Cardiac septum (tissue), 1 donor: ENCODE measurements around the gene LINC01488. TPM values are rescaled to one million over a fixed set of nuclear protein-coding genes. Genes with fewer than 3 reads are reported as not detected.
A peak's percentile ranks its signal among the peaks of the same experiment; 100 is the strongest.

Source experiments
- DNase-seq: peaks from one replicate; pipeline ENCODE4 v3.0.0-alpha.2; 2020; ENCODE audit warnings: low spot score
- intact Hi-C: fragments of 100-400 bp; cut with DNase I; formaldehyde crosslinking; loops from one replicate; pipeline ENCODE4 v1.14.0; 2022
- total RNA-seq: library from RNA; stranded (reverse); fragmentation: NEBNext Ultra II Directional; extraction: Animal tissue kit (Norgen Biotek cat#: 25700); gene quantifications from one replicate; pipeline ENCODE4 v1.2.1, GENCODE V29; 2021
- donor health status: DM: no; HTN: no; CAD: no.

The LINC01488 gene
- total RNA-seq, 1 donor from 2014 or later = 0.19 TPM

GRCh38 chr11:69473276-69473845 lies 8.1 kb upstream of the LINC01488 start:
- DNase-seq = no peak

GRCh38 chr11:69474736-69475135 lies 6.7 kb upstream of the LINC01488 start:
- intact Hi-C loops = no loop called here
- no peak for DNase-seq

More at GRCh38 chr11:69473276-69473845, 8.1 kb upstream of the LINC01488 start:
- intact Hi-C loops = no loop called here

- no peak for DNase-seq
- intact Hi-C loops = no loop called here
Measured at GRCh38 chr11:69475141-69475865, 6.2 kb upstream of the LINC01488 start.

GRCh38 chr11:69475866-69476471 lies 5.5 kb upstream of the LINC01488 start:
- intact Hi-C loops = no loop called here
- DNase-seq = no peak

GRCh38 chr11:69476509-69476961 lies 4.9 kb upstream of the LINC01488 start:
- DNase-seq = no peak
- intact Hi-C loops = no loop called here

GRCh38 chr11:69477086-69477485 lies 4.4 kb upstream of the LINC01488 start:
- DNase-seq = no peak
- intact Hi-C loops = no loop called here

- intact Hi-C loops = no loop called here
- no peak for DNase-seq
Measured at GRCh38 chr11:69479591-69480271, 1.7 kb upstream of the LINC01488 start.

GRCh38 chr11:69480547-69481392 lies 693 bp upstream of the LINC01488 start:
- intact Hi-C loops = no loop called here
- DNase-seq = no peak

- intact Hi-C loops = no loop called here
Measured at GRCh38 chr11:69482322-69482721, 859 bp downstream of the LINC01488 start.

GRCh38 chr11:69483170-69483569 lies 1.7 kb downstream of the LINC01488 start:
- intact Hi-C loops = no loop called here
- peak; percentile 14 for DNase-seq

More at GRCh38 chr11:69482322-69482721, 859 bp downstream of the LINC01488 start:
- DNase-seq = peak; percentile 19

GRCh38 chr11:69483691-69484426 lies 2.4 kb downstream of the LINC01488 start:
- intact Hi-C loops = no loop called here
- peak; percentile 56 for DNase-seq

GRCh38 chr11:69484427-69485259 lies 3.2 kb downstream of the LINC01488 start:
- DNase-seq = no peak

GRCh38 chr11:69485337-69486041 lies 4.0 kb downstream of the LINC01488 start:
- intact Hi-C loops = no loop called here

More at GRCh38 chr11:69484427-69485259, 3.2 kb downstream of the LINC01488 start:
- intact Hi-C loops = no loop called here

GRCh38 chr11:69486056-69486772 lies 4.8 kb downstream of the LINC01488 start:
- DNase-seq = no peak
- intact Hi-C loops = no loop called here

More at GRCh38 chr11:69485337-69486041, 4.0 kb downstream of the LINC01488 start:
- no peak for DNase-seq

GRCh38 chr11:69486773-69487291 lies 5.4 kb downstream of the LINC01488 start:
- no peak for DNase-seq
- intact Hi-C loops = no loop called here

- no peak for DNase-seq
- intact Hi-C loops = no loop called here
Measured at GRCh38 chr11:69487391-69487790, 5.9 kb downstream of the LINC01488 start.
